ENCODE data around the gene HID1.

The HID1 gene

GRCh38 chr17:74962622-74963394 lies 9.8 kb downstream of the HID1 start:
- H3K27me3 ChIP-seq (replicated peaks; ENCODE audit: insufficient read depth, low read length): peaks cover 14% of the 10 kb centered on the region
- no peaks in the 10 kb centered on the region for H3K9me3 ChIP-seq (replicated peaks; ENCODE audit: insufficient read depth, low read length)
- H3K36me3 ChIP-seq (replicated peaks; ENCODE audit: insufficient read depth, low read length): no peaks in the 10 kb centered on the region
- no peak overlapping the region for H3K9ac ChIP-seq (ENCODE audit: low read length)
- H3K4me2 ChIP-seq (ENCODE audit: low read depth, low read length): no peak overlapping the region
- H3K4me1 ChIP-seq (ENCODE audit: low read length): peaks cover 4% of the 10 kb centered on the region
- H2AFZ ChIP-seq (ENCODE audit: low read length): no peak overlapping the region
- H3K27ac ChIP-seq (ENCODE audit: low read length): no peak overlapping the region
- H3K9me2 ChIP-seq (replicated peaks; ENCODE audit: insufficient read depth, low read length): no peaks in the 10 kb centered on the region
- no peaks in the 10 kb centered on the region for H3K79me2 ChIP-seq (ENCODE audit: low read length)
- no peaks in the 10 kb centered on the region for H4K20me1 ChIP-seq (ENCODE audit: insufficient read depth, low read length)
- TF ChIP-seq EZH2phosphoT487 (IDR thresholded peaks at IDR 0.05; ENCODE audit: low read length) (no peak), EZH2 (optimal IDR thresholded peaks at IDR 0.05; ENCODE audit: low read depth, low read length) (no peak)
- TF ChIP-seq, protein P1, sequence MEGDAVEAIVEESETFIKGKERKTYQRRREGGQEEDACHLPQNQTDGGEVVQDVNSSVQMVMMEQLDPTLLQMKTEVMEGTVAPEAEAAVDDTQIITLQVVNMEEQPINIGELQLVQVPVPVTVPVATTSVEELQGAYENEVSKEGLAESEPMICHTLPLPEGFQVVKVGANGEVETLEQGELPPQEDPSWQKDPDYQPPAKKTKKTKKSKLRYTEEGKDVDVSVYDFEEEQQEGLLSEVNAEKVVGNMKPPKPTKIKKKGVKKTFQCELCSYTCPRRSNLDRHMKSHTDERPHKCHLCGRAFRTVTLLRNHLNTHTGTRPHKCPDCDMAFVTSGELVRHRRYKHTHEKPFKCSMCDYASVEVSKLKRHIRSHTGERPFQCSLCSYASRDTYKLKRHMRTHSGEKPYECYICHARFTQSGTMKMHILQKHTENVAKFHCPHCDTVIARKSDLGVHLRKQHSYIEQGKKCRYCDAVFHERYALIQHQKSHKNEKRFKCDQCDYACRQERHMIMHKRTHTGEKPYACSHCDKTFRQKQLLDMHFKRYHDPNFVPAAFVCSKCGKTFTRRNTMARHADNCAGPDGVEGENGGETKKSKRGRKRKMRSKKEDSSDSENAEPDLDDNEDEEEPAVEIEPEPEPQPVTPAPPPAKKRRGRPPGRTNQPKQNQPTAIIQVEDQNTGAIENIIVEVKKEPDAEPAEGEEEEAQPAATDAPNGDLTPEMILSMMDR (IDR thresholded peaks at IDR 0.05; ENCODE audit: low read length): no peak
- no peak overlapping the region for H3K4me3 ChIP-seq (ENCODE audit: low read length)
- DNase-seq: no peak
- no peaks in the 10 kb centered on the region for H3F3A ChIP-seq (ENCODE audit: insufficient read depth, low read length)

GRCh38 chr17:74961657-74962350 lies 10.8 kb downstream of the HID1 start:
- no peak overlapping the region for H3K27ac ChIP-seq (ENCODE audit: low read length)
- H3K27me3 ChIP-seq (replicated peaks; ENCODE audit: insufficient read depth, low read length): peaks cover 15% of the 10 kb centered on the region
- peak; percentile 72 for DNase-seq
- H3K36me3 ChIP-seq (replicated peaks; ENCODE audit: insufficient read depth, low read length): no peaks in the 10 kb centered on the region
- H3K4me3 ChIP-seq (ENCODE audit: low read length): no peak overlapping the region
- no peak overlapping the region for H3K9ac ChIP-seq (ENCODE audit: low read length)
- H3K9me3 ChIP-seq (replicated peaks; ENCODE audit: insufficient read depth, low read length): no peaks in the 10 kb centered on the region
- no peaks in the 10 kb centered on the region for H3F3A ChIP-seq (ENCODE audit: insufficient read depth, low read length)
- H3K4me2 ChIP-seq (ENCODE audit: low read depth, low read length): peak overlapping the region; percentile 23; the same call in 1 of the 2 replicates
- H3K9me2 ChIP-seq (replicated peaks; ENCODE audit: insufficient read depth, low read length): no peaks in the 10 kb centered on the region
- H3K4me1 ChIP-seq (ENCODE audit: low read length): peaks cover 4% of the 10 kb centered on the region
- TF ChIP-seq, protein P1 (IDR thresholded peaks at IDR 0.05; ENCODE audit: low read length): peak; percentile 75
- no peak for TF ChIP-seq EZH2phosphoT487 (IDR thresholded peaks at IDR 0.05; ENCODE audit: low read length)
- no peak overlapping the region for H2AFZ ChIP-seq (ENCODE audit: low read length)
- H3K79me2 ChIP-seq (ENCODE audit: low read length): no peaks in the 10 kb centered on the region
- H4K20me1 ChIP-seq (ENCODE audit: insufficient read depth, low read length): no peaks in the 10 kb centered on the region

DNA sequence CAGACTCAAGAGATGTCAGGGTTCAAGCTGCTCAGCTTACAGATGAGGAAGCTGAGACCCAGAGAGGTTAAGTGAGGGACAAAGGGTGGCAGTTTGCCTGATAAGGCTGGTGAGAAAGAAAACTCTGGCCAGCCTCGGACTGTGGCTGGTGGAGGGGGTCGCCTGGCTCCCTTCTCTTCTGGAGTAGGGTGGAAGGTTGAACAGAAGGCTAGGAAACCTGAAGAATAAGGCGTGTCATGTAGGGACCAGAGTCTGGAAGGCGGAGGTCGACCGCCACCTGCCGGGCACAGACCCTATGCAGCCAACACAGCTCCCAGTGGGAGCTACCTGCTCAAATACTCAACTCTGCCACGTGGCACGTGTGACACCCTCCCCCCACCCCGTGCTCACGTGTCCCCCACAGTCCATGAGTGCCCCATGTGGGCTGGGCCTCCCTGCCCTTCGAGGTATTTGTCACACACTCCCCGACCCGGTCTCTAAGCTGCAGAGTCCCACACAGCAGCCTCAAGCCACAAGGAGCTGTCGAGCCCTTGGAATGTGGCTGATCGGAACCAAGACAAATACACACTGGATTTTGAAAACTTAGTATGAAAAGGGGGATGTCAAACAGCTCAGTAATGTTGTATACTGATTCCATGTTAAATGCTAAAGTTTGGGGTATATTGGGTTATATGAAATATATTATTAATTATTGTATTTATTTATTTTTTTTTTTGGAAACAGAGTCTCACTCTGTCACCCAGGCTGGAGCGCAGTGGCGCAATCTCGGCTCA lies 11.8 kb downstream of the HID1 start:
- Histone ChIP-seq H3K4me3 (ENCODE audit: low read length) (no peak overlapping the region), H3K79me2 (ENCODE audit: low read length) (no peaks in the 10 kb centered on the region), H2AFZ (ENCODE audit: low read length) (peak overlapping the region; percentile 61; the same call in 1 of the 2 replicates), H3K9ac (ENCODE audit: low read length) (no peak overlapping the region), H3K9me3 (replicated peaks; ENCODE audit: insufficient read depth, low read length) (no peaks in the 10 kb centered on the region), H4K20me1 (ENCODE audit: insufficient read depth, low read length) (no peaks in the 10 kb centered on the region), H3K9me2 (replicated peaks; ENCODE audit: insufficient read depth, low read length) (no peaks in the 10 kb centered on the region), H3K4me1 (ENCODE audit: low read length) (peaks cover 4% of the 10 kb centered on the region), H3K36me3 (replicated peaks; ENCODE audit: insufficient read depth, low read length) (no peaks in the 10 kb centered on the region), H3K4me2 (ENCODE audit: low read depth, low read length) (peak overlapping the region; percentile 57; the same call in 1 of the 2 replicates), H3K27me3 (replicated peaks; ENCODE audit: insufficient read depth, low read length) (peaks cover 26% of the 10 kb centered on the region), H3K27ac (ENCODE audit: low read length) (no peak overlapping the region), H3F3A (ENCODE audit: insufficient read depth, low read length) (no peaks in the 10 kb centered on the region)
- no peak for TF ChIP-seq EZH2 (optimal IDR thresholded peaks at IDR 0.05; ENCODE audit: low read depth, low read length)
- TF ChIP-seq, protein P1 (IDR thresholded peaks at IDR 0.05; ENCODE audit: low read length): peak; percentile 80
- peak; percentile 77 for DNase-seq
